HG03039 (cell line): Measurements from ENCODE around the gene PDE4A.
"Not testable (repeated sequence)": the region's sequence is repeated elsewhere in the genome, so short reads cannot be mapped to it uniquely, and the experiment has no call there.

Experiments used
- ATAC-seq: cut with Tn5 transposase; IDR thresholded peaks from one replicate; pipeline ENCODE4 v1.9.1; 2021; ENCODE audit warnings: mild to moderate bottlenecking, moderate library complexity; ENCODE audit not compliant: unreplicated experiment

The PDE4A gene

GRCh38 chr19:10424011-10424637, 3.8 kb downstream of the PDE4A start:
- ATAC-seq, result no peak

GRCh38 chr19:10427169-10427568, 6.8 kb downstream of the PDE4A start:
- ATAC-seq, result no peak

- no peak for ATAC-seq
These were observed 8.7 kb downstream of the PDE4A start for GRCh38 chr19:10428996-10429381.

- no peak for ATAC-seq
These were observed 10.3 kb downstream of the PDE4A start for GRCh38 chr19:10430505-10431253.

DNA sequence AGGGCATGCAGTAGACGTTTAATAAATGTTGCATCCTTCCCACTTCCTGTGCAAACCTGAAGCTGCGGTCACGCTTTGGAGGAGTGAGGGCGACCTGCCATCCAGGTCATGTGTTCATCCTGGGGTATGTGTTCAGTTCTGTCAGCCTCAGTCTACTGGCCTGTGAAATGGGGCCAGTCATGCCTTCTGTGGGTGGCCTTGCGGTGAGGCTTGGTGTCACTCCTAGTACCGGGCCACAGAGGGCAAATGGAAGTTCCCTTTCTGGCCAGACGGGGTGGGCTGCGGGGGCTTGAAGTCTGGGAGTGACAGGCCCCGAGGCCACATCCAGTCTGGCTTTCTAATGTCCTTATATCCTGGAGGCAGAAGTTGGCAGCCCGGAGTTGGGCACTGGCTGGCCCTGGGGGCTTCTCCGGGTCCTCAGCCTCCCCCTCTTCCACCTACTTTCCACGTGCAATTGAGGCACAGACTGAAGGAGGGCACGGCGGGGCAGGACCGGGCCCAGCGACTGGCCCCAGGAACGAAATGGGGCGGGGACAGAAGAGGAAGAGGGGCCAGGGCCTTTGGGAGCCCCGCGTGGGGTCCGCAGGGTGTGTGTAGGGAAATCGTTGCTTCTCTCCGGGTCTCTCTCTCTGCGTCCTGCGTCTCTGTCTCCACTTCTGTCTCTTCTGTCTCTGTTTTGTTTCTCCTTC, 11.1 kb downstream of the PDE4A start:
- ATAC-seq, result no peak

- ATAC-seq, result no peak
These were observed 11.8 kb downstream of the PDE4A start for GRCh38 chr19:10431943-10432735.

GRCh38 chr19:10432736-10433130, 12.4 kb downstream of the PDE4A start:
- no peak for ATAC-seq

GRCh38 chr19:10433131-10433536, 12.8 kb downstream of the PDE4A start:
- no peak for ATAC-seq

DNA sequence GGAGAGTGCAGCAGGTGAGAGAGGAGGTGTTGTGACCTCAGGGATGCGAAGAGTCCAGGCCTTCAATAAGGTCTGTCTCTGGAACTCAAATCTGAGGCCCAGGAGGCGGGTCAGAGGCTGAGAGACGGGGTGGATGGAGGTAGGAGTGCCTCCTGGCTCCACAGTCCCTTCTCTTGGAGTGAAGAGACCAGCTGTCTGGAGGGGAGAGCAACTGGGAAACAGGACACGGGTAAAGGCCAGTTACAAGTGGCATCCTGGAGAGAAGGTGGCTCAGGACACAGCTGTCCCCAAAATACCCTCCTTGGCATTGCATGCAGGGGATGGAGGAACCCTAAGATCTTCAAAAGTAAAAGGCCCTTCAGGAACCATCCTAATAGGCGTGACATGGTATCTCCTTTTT, 19.2 kb downstream of the PDE4A start:
- ATAC-seq, result no peak

- ATAC-seq, result no peak
These were observed 22.4 kb downstream of the PDE4A start for GRCh38 chr19:10442698-10443097.

- no peak for ATAC-seq
These were observed 28.7 kb downstream of the PDE4A start for GRCh38 chr19:10449037-10449436.

DNA sequence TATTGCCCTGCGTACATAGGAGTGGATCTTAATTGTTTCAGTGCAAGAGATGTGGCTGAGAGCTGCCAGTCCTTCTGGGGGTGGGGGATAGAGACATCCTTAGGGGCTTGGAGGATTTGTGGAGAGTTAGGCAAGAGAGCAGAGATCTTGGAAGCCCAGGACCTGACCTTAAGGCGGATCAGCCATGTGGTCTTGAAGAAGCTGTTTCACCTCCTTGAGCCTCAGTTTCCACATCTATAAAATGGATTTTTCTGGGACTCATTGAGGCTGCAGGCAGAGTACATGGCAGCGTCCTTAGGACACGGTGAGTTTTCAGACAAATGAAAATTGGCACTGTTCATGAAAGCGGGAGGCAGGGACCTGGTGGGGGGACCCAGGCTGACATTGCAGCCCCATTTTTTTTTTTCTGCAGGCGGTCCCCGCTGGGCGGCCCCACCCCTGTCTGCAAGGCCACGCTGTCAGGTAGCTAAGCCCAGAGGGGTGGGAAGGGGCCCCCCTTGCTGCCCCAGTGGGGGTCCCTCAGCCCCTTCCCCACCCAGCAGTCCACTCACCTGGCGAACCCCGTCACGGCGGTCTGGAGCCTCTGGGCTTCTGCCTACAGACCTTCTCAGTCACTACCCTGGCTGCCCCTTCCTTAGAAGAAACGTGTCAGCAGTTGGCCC, 30.0 kb downstream of the PDE4A start:
- no peak for ATAC-seq

DNA sequence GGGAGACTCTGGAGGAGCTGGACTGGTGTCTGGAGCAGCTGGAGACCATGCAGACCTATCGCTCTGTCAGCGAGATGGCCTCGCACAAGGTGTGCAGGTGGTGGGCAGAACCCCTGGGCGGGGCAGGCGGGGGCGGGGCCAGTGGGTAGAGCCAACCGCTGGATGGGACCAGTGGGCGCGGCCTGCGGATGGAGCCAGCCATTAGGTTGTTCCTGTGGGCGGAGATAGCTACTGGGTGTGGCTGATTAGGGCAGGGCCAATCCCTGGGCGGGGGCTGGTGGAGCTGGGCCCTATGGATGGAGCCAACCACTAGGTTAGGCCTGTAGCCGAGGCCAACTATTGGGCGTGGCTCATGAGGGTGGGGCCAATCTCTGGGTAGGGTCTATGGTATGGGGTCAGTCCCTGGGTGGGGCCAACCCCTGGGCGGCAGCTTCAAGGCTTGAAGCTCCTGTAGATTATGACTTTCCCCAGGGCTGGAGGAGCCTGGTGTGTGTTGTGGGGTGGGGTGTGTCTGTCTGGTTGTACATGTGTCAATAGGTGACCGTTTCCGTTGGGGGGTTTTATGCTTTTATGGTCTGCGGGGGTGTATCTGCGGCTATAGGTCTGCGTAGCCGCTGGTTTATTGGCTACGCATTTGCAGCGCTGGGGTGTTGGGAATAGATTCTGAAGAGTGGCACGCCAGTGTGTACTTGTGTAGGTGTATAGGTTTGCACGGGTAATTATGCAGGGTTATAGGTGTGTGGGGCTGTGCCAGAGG, 30.7 kb downstream of the PDE4A start:
- ATAC-seq, result no peak

DNA sequence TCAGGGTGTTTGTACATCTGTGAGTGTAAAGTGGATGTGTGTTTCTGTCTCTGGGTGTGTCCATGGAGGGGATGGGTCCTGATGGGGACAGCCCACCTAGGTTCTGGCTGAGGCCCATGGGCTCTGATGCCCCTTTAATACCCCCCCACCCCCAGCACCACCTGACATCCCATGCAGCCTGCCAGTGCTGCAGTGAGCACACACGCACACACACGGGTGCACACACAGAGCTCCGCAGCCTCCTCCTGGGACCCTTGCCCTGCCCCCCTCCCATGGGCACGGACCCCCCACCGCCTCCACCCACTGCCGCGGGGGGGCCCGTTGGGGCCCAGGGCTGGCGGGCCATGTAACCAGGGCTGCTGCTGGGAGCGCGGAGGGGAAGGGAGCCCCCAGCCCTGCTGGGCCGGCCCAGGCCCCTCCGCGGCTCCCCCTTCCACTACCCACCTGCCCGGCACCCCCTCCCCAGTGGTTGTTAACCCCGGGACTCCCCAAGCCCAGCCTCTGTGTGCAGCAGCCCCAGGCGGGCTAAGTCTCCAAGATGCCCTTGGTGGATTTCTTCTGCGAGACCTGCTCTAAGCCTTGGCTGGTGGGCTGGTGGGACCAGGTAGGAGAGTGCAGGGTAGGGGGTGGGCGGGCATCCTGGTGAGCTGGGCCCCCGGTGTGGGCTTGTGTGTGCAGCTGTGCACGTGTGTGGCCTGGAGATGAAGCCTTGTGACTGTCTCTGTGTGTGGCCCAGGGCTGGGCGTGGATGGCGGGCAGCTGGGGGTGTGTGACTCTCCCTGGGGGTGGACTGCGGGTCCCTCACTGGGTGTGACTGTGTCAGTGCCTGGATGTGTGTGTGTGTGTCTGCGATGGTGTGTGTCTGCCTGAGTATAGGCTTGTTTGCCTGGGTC, 32.6 kb downstream of the PDE4A start:
- ATAC-seq, result no peak

DNA sequence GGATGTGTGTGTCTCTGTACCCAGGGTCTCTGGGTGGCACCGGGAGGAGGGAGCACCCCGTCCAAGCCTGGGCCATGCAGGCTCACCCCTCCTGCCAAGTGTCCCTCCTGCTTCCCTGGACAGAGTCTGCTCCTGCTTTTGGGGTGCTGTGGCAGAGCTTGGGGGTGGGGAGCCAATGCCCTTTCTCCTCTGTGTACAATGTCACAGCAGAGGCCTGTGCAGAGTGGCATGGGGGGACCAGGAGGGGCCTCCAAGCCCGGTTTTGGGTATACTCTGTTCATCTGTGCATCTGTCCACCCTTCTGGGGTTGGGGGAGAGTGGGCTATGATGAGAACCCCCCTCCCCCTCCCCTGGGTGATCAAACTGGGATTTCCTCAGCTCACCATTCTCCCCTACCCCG, 33.5 kb downstream of the PDE4A start:
- no peak for ATAC-seq

DNA sequence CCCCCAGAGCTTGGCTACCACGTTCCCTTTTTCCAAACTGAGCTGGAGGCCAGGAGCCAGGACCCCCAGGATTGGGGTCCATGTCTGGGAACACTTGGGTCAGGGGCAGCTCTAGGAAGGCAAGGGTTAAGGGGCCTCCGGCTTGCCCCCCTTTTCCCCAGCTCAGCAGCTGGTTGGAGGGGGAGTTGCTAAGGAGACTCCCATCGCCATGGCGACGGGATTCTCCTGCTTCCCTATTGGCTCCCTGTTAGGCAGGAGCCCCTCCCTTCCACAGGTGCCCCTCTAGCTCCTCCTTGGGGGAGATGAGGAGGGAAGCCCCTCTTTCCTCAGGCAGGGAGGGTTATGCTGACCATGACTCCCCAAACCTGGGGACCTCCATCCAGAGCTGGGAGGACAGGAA, 33.9 kb downstream of the PDE4A start:
- no peak for ATAC-seq

DNA sequence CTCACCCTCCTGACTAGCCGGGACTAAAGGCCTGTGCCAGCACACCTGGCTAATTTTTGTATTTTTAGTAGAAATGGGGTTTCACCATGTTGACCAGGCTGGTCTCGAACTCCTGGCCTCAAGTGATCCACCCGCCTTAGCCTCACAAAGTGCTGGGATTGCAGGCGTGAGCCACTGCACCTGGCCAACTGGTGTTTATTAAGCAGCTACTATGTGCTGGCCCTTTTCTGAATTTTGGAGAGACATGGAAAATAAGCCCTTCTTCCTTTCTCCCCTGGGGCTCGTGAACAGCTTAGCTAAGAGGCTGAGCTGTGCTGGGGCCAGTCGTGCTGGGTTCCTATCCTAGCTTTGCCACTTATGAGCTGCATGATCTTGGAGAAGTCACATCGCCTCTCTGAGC, 38.4 kb downstream of the PDE4A start:
- ATAC-seq, result not testable (repeated sequence)

DNA sequence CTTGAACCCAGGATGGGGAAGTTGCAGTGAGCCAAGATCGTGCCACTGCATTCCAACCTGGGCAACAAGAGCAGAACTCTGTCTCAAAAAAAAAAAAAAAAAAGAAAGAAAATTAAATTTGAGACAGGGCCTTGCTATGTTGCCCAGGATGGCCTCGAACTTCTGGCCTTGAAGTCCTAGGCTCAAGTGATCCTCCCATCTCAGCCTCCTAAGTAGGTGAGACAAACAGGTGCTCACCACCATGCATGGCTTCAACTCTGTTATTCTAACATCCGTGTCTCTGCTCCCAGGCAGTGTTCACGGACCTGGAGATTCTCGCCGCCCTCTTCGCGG, 40.3 kb downstream of the PDE4A start:
- ATAC-seq, result no peak
